Measurements from ENCODE around the gene CPSF4. TPM values are rescaled to one million over a fixed set of nuclear protein-coding genes. Genes with fewer than 3 reads are reported as not detected.

The CPSF4 gene
- 30.5 to 42.1 TPM (median 38.6 TPM) in 5 replicates for total RNA-seq (2022; extraction: Qiagen RNA extraction)

GRCh38 chr7:99438573-99439480 is at the start of gene CPSF4, which contains the start of gene PTCD1:
TSS of gene CPSF4 (plus strand) at chr7:99438943. CDS start at chr7:99439083, 140 bp downstream.
TSS of gene PTCD1 (minus strand) at chr7:99438798. CDS start at chr7:99435242, 3,556 bp downstream.

GRCh38 chr7:99408379-99409191 is 30.2 kb upstream of the CPSF4 start, which contains the start of the genes BUD31 and PDAP1:
TSS of gene BUD31 (plus strand) at chr7:99408969. CDS start at chr7:99411093, 2,124 bp downstream.
TSS of gene PDAP1 (minus strand) at chr7:99408597. CDS start at chr7:99408548, 49 bp downstream.

GRCh38 chr7:99472561-99473314 is 34.0 kb downstream of the CPSF4 start, which contains the start of gene ZNF789:
TSS of gene ZNF789 (plus strand) at chr7:99472890. CDS start at chr7:99476457, 3,567 bp downstream.

GRCh38 chr7:99499721-99500636 is 61.2 kb downstream of the CPSF4 start, which contains the start of gene ZNF394:
TSS of gene ZNF394 (minus strand) at chr7:99500281. CDS start at chr7:99500093, 188 bp downstream.

GRCh38 chr7:99504603-99505323 is 66.0 kb downstream of the CPSF4 start, which contains the start of gene ZKSCAN5:
TSS of gene ZKSCAN5 (plus strand) at chr7:99504662. CDS start at chr7:99506045, 1,383 bp downstream.

Other genes with a start within 250 kb of the CPSF4 start
- gene KPNA7, start 230.8 kb upstream of the CPSF4 start, total RNA-seq (2022; extraction: Qiagen RNA extraction) = 0.88 to 1.5 TPM (median 1.1 TPM) in 5 replicates
- gene MYH16, start 166.1 kb upstream of the CPSF4 start, total RNA-seq (2022; extraction: Qiagen RNA extraction) = 0.25 to 0.70 TPM (median 0.40 TPM) in 5 replicates
- gene ARPC1A, start 113.0 kb upstream of the CPSF4 start, total RNA-seq (2022; extraction: Qiagen RNA extraction) = 126 to 133 TPM (median 132 TPM) in 5 replicates
- gene ARPC1B, start 64.2 kb upstream of the CPSF4 start, total RNA-seq (2022; extraction: Qiagen RNA extraction) = 264 to 303 TPM (median 288 TPM) in 5 replicates
- gene PDAP1, start 30.3 kb upstream of the CPSF4 start, total RNA-seq (2022; extraction: Qiagen RNA extraction) = 183 to 220 TPM (median 192 TPM) in 5 replicates
- gene BUD31, start 30.0 kb upstream of the CPSF4 start, total RNA-seq (2022; extraction: Qiagen RNA extraction) = 132 to 154 TPM (median 141 TPM) in 5 replicates
- gene PTCD1, start 145 bp upstream of the CPSF4 start, total RNA-seq (2022; extraction: Qiagen RNA extraction) = 5.8 to 7.7 TPM (median 6.2 TPM) in 5 replicates
- gene ATP5MF, start 27.2 kb downstream of the CPSF4 start, total RNA-seq (2022; extraction: Qiagen RNA extraction) = 896 to 1,499 TPM (median 945 TPM) in 5 replicates
- 6.2 to 8.5 TPM (median 7.6 TPM) in 5 replicates for gene ZNF789, start 33.9 kb downstream of the CPSF4 start, total RNA-seq (2022; extraction: Qiagen RNA extraction)
- 15.6 to 17.3 TPM (median 16.4 TPM) in 5 replicates for gene ZNF394, start 61.3 kb downstream of the CPSF4 start, total RNA-seq (2022; extraction: Qiagen RNA extraction)
- 10.0 to 10.7 TPM (median 10.0 TPM) in 5 replicates for gene ZKSCAN5, start 65.7 kb downstream of the CPSF4 start, total RNA-seq (2022; extraction: Qiagen RNA extraction)
- gene FAM200A, start 113.2 kb downstream of the CPSF4 start, total RNA-seq (2022; extraction: Qiagen RNA extraction) = 5.6 to 6.6 TPM (median 5.9 TPM) in 5 replicates
- 45.8 to 56.3 TPM (median 50.9 TPM) in 5 replicates for gene ZNF655, start 119.7 kb downstream of the CPSF4 start, total RNA-seq (2022; extraction: Qiagen RNA extraction)
- gene TMEM225B, start 159.3 kb downstream of the CPSF4 start, total RNA-seq (2022; extraction: Qiagen RNA extraction) = 0.32 to 1.3 TPM (median 1.1 TPM) in 5 replicates
- gene ZSCAN25, start 178.0 kb downstream of the CPSF4 start, total RNA-seq (2022; extraction: Qiagen RNA extraction) = 7.7 to 10.1 TPM (median 9.6 TPM) in 5 replicates
- 1.3 to 1.8 TPM (median 1.4 TPM) in 5 replicates for gene CYP3A5, start 241.1 kb downstream of the CPSF4 start, total RNA-seq (2022; extraction: Qiagen RNA extraction)